ENCODE measurements around the gene MRPL21.

MRPL21 gene

GRCh38 chr11:68938816-68939582 lies 35.4 kb upstream of the MRPL21 start:
- H3K4me3 ChIP-seq (ENCODE audit: low read depth, low read length) = no peak overlapping the region
- no peak for TF ChIP-seq CTCF (conservative IDR thresholded peaks at IDR 0.05; ENCODE audit: low read depth, low read length)
- DNase-seq (ENCODE audit: low read depth) = no peak

- DNase-seq (ENCODE audit: low read depth) = no peak
- no peak for TF ChIP-seq CTCF (conservative IDR thresholded peaks at IDR 0.05; ENCODE audit: low read depth, low read length)
- no peak overlapping the region for H3K4me3 ChIP-seq (ENCODE audit: low read depth, low read length)
Observed at GRCh38 chr11:68938088-68938487, 34.5 kb upstream of the MRPL21 start.

- no peak overlapping the region for H3K4me3 ChIP-seq (ENCODE audit: low read depth, low read length)
- no peak for DNase-seq (ENCODE audit: low read depth)
- TF ChIP-seq CTCF (conservative IDR thresholded peaks at IDR 0.05; ENCODE audit: low read depth, low read length) = no peak
Observed at GRCh38 chr11:68936676-68937620, 33.3 kb upstream of the MRPL21 start.

- no peak for TF ChIP-seq CTCF (conservative IDR thresholded peaks at IDR 0.05; ENCODE audit: low read depth, low read length)
- no peak overlapping the region for H3K4me3 ChIP-seq (ENCODE audit: low read depth, low read length)
- no peak for DNase-seq (ENCODE audit: low read depth)
Observed at GRCh38 chr11:68936358-68936636, 32.7 kb upstream of the MRPL21 start.

GRCh38 chr11:68935516-68936357 lies 32.1 kb upstream of the MRPL21 start:
- H3K4me3 ChIP-seq (ENCODE audit: low read depth, low read length) = no peak overlapping the region
- no peak for TF ChIP-seq CTCF (conservative IDR thresholded peaks at IDR 0.05; ENCODE audit: low read depth, low read length)
- DNase-seq (ENCODE audit: low read depth) = no peak

GRCh38 chr11:68935066-68935465 lies 31.4 kb upstream of the MRPL21 start:
- DNase-seq (ENCODE audit: low read depth) = no peak
- no peak overlapping the region for H3K4me3 ChIP-seq (ENCODE audit: low read depth, low read length)
- TF ChIP-seq CTCF (conservative IDR thresholded peaks at IDR 0.05; ENCODE audit: low read depth, low read length) = no peak
